Tibial nerve (tissue), 4 donors: ENCODE measurements around the gene ACRV1.

Source experiments
- EP300 ChIP-seq, 2 donors: sonication (generic); formaldehyde crosslinking; IDR thresholded peaks; one replicate each; pipeline ENCODE4 v1.6.1; 2017; ENCODE audit warnings: antibody characterized with exemption in 2 of 2, mild to moderate bottlenecking in 1 of 2
- POLR2A ChIP-seq, 2 donors: fragments of 450-650 bp; IDR thresholded peaks; one replicate each; pipeline ENCODE4 v1.6.1; 2017; ENCODE audit warnings: antibody characterized with exemption in 2 of 2, mild to moderate bottlenecking in 2 of 2, moderate library complexity in 2 of 2
- TF ChIP-seq, protein P1 (sequence below), 5 experiments: fragments of 200-600 bp in 3 of 5; fragments of 450-650 bp in 2 of 5; sonication (generic) in 3 of 5; IDR thresholded peaks; one replicate each; pipeline ENCODE4 v1.5.1; 2016 to 2019; ENCODE audit warnings: antibody characterized with exemption in 5 of 5, mild to moderate bottlenecking in 3 of 5, moderate library complexity in 2 of 5

GRCh38 chr11:125675196-125675595, 5.5 kb downstream of the ACRV1 start:
- TF ChIP-seq, protein P1, sequence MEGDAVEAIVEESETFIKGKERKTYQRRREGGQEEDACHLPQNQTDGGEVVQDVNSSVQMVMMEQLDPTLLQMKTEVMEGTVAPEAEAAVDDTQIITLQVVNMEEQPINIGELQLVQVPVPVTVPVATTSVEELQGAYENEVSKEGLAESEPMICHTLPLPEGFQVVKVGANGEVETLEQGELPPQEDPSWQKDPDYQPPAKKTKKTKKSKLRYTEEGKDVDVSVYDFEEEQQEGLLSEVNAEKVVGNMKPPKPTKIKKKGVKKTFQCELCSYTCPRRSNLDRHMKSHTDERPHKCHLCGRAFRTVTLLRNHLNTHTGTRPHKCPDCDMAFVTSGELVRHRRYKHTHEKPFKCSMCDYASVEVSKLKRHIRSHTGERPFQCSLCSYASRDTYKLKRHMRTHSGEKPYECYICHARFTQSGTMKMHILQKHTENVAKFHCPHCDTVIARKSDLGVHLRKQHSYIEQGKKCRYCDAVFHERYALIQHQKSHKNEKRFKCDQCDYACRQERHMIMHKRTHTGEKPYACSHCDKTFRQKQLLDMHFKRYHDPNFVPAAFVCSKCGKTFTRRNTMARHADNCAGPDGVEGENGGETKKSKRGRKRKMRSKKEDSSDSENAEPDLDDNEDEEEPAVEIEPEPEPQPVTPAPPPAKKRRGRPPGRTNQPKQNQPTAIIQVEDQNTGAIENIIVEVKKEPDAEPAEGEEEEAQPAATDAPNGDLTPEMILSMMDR (IDR thresholded peaks at IDR 0.05) = no peak
- TF ChIP-seq POLR2A (IDR thresholded peaks at IDR 0.05) (no peak), EP300 (IDR thresholded peaks at IDR 0.05) (no peak)
